ENCODE measurements around the gene TDRD3.

Gene TDRD3

DNA sequence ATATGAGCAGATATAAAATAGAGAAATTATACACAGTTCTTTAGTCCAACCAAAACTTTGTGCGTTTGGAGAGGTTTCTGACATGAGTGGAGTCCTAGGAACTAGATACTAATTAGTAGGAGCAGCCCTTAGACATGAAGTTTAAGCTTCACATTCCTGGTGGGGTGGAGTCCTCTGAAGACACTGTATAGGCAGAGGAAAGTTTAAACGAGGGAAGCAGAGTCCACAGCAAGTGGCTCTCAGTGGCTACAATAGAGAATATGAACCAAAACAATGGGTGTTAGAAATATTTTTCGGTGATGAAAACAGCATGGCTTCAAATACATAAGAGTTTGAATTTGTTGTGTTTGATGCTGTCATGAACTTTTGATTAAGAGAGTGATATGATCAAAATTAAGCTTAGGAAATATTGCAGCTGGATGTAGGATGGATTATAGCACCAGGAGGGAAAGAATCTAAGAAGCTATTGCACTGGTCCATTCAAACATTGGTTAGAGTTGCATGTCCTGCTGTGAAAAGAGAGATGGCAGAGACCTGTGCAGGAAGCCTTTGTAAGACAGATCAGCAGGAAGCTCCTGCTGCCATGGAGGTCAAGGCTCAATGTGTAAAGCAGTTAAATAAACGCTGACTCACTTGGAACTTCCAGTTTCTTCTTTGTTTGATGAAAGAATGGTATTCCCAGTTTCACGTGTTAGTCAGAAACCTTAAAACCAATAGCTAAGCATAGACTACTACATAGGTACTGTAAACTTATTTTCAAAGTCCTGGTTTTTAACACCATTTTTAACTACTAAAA, 175.2 kb downstream of the TDRD3 start:
- DNase-seq (ENCODE audit: low read depth, low spot score), result peak; percentile 21

GRCh38 chr13:60572855-60573254, 175.8 kb downstream of the TDRD3 start:
- peak; percentile 26 for DNase-seq (ENCODE audit: low read depth, low spot score)

DNA sequence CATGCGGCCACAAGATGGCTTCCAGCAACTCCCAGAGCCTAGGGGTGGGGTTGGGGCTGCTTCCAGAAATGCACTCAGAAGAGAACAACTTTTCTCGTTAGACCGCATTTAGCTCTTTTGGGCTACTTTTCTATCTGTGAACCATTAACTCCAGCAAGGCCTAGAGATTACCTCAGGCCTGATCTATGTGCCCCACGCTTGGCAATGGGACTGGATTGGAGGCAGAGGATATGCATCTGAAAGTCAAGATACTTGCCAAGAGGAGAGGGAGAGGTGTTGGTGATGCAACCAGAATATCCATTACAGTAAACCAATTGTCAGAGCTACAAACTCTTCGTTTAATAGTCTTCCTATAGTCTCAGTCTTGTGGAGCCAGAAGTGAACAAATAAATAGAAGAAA, 177.7 kb downstream of the TDRD3 start:
- DNase-seq (ENCODE audit: low read depth, low spot score), result peak; percentile 18

GRCh38 chr13:60575142-60575541, 178.1 kb downstream of the TDRD3 start:
- DNase-seq (ENCODE audit: low read depth, low spot score), result no peak

DNA sequence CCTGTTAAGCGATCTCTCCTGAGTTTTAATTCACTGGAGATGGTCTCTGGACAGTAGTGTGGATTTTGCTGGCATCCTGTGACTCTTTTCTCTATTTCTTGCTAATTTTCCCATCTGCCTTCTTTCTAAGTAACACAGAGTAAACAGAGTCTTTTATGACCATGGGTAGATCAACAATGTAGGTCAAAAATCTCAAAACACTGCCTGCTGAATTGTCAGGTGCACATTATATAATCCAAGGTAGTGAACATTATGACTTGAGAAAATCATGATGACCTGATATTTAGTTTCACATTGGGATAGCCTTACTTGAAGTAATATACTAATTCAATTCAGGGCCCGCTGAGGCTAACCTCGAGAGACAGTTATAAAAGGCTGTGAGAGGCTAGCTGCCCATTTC, 180.7 kb downstream of the TDRD3 start:
- DNase-seq (ENCODE audit: low read depth, low spot score), result no peak

DNA sequence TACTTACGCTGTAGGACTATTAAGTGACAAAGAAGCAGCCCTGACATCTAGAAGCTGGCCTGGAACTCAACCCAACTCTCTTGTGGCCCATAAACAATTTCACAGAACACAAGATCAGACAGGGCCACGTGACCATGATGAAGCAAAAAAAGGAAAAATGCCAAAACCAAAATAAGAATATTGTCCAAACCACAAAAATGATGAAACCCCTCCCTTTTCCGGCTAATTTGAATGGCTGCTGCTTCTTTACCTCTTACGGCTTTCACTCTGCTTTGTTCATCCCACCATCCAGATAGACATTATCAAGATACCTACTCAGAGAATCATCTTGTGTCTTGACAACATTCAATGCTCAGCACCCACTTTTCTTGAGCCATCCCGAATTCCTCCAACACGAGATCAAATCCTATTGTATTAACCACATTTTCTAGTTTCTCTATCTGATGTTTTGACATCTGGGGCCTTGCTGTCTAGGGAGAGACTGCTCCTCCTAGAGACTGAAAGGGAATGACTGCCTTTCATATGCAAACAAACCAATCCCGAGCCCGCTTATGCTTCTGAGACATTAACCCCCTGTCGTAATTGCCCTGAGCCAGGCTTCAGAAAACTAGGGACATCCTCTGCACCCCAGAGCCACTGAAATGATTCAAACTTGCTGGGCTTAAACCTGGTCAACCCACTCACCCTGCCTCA, 186.3 kb downstream of the TDRD3 start:
- DNase-seq (ENCODE audit: low read depth, low spot score), result peak; percentile 52

DNA sequence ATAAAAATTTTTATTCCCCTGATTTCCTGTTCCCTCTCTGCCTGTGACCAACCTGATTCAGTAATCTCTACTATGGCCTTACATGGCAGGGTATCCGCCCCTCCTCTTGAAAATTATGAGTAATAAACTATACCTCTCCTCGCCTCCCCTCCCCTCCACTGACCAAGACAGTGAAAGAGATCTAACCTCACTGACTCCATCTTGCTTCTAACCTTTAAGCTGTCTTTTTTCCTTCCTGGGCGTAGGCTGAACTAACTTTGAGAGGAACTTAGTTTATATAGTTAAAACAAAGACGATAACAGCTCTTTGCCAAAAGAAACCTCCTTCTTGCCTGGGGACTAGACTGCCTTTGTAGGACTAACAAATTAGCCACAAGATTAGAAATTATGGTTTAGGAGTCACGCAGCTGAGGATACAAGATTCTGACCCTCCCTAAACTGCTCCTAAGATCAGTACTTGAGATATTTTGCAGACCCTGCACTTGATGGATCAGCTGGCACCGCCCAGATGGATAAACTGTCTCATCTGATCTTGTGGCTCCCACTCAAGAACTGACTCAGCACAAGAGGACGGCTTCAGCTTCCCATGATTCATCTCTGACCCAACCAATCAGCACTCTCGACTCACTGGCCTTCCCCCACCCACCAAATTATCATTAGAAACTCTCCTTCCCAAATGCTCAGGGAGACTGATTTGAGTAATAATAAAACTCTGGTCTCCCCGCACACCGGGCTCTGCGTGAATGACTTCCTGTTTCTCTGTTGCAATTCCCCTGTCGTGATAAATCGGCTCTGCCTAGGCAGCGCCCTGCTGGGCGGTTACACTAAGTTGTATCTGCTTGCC, 187.1 kb downstream of the TDRD3 start:
- peak; percentile 75 for DNase-seq (ENCODE audit: low read depth, low spot score)

DNA sequence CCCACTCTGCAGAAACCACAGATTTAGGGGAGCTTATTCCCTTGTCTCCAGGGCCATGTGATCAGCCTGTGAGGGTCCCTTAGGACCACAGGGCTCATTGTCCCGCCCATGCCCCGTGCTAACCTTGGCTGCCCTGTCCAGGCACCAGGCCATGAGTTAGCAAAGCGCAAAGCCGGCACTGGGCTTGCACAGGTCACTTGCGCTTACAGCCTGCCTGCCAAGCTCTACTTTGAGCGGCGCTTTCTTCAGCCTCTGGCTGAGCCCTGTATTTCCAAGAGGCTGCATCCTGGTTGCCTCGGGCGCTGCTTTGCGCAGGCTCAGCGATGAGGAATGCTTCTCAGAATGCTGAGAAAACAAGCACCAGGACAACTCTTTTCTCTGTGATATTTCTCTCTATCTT, 188.0 kb downstream of the TDRD3 start:
- DNase-seq (ENCODE audit: low read depth, low spot score), result peak; percentile 92

- no peak for DNase-seq (ENCODE audit: low read depth, low spot score)
These were observed 194.1 kb downstream of the TDRD3 start for GRCh38 chr13:60590800-60591747.

GRCh38 chr13:60603049-60603448, 206.0 kb downstream of the TDRD3 start:
- DNase-seq (ENCODE audit: low read depth, low spot score), result no peak

- no peak for DNase-seq (ENCODE audit: low read depth, low spot score)
These were observed 207.0 kb downstream of the TDRD3 start for GRCh38 chr13:60604058-60604457.

GRCh38 chr13:60608954-60609353, 211.9 kb downstream of the TDRD3 start:
- no peak for DNase-seq (ENCODE audit: low read depth, low spot score)

- DNase-seq (ENCODE audit: low read depth, low spot score), result no peak
These were observed 214.5 kb downstream of the TDRD3 start for GRCh38 chr13:60611523-60611922.

DNA sequence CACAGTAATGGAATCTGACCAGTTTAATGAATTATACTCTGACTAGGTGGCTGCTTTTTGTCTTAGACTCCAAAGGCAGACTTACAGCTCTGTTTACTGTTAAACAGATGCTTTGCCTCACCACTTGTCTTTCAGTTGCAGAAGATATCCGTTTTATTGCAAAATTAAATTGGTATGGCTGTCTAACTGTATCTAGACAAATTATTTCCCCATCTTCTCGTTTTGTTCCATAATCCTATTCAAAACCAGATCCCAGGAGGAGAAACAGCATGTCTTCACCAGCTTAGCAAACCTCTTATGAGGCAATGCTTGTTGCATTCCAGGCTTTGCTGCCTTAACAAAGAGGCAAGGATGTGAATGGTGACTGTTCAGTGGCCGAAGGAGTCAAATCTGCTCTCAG, 215.6 kb downstream of the TDRD3 start:
- DNase-seq (ENCODE audit: low read depth, low spot score), result no peak

DNA sequence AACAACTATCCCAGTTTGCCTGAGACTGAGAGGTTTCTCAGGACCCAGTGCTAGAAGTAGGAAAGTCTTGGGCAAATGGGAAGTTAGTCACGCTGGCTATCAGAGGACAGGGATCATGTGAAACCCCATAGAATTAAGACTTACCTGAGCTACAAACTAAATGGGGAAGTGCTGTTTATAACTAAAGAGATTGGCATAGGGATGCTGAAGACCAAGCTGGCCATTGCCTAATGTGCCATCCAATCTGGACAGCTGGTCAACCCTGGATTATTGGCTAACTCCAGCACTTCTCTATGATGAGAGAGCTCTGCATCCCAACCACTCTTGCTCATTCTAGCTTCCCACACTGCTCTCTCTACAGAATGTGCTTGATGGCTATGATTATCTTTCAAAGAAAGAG, 216.1 kb downstream of the TDRD3 start:
- no peak for DNase-seq (ENCODE audit: low read depth, low spot score)

- DNase-seq (ENCODE audit: low read depth, low spot score), result peak; percentile 59
These were observed 221.1 kb downstream of the TDRD3 start for GRCh38 chr13:60617991-60618733.

DNA sequence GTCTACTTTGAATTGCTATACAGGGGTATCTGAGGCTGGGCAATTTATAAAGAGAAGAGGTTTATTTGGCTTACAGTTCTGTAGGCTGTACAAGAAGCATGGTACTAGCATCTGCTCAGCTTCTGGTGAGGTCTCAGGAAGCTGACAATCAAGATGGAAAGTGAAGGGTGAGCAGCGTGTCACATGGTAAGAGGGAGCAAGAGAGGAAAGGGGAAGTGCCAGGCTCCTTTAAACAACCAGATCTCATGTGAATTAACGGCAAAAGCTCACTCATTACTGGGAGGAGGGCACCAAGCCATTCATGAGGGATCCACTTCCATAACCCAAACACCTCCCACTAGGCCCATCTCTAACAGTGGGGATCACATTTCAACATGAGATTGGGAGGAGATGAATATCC, 222.4 kb downstream of the TDRD3 start:
- DNase-seq (ENCODE audit: low read depth, low spot score), result no peak

- DNase-seq (ENCODE audit: low read depth, low spot score), result no peak
These were observed 223.8 kb downstream of the TDRD3 start for GRCh38 chr13:60620611-60621395.

DNA sequence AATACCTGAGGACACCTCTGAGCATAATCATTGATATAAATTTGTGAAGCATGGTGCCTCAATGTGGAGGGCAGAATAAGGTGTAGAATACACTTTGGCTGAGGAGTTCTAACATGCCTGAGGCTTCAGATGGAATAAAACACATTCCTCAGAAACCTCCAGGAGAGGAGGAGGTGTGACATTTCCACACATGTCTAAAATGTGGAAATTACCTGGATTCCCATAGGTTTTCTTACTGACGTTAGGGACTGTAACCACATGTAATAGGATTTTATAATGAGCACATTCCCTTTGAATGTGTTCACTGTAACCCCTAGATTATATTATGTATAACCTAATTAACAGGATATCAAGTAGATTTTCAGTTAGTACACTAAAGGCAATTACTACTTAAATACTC, 226.1 kb downstream of the TDRD3 start:
- DNase-seq (ENCODE audit: low read depth, low spot score), result no peak

All from ELF-1 (cell line).